Karpas-422 (cell line): ENCODE measurements around the gene ATP8B1. TPM values are rescaled to one million over a fixed set of nuclear protein-coding genes. Genes with fewer than 3 reads are reported as not detected.
"Not testable (repeated sequence)": the region's sequence is repeated elsewhere in the genome, so short reads cannot be mapped to it uniquely, and the experiment has no call there.

Experiments
- DNase-seq: peaks from one replicate; pipeline ENCODE4 v3.0.0-alpha.2; 2015
- H2AFZ ChIP-seq: fragments of 200-600 bp; sonication (generic); 2 replicates; pipeline ENCODE4 v1.6.1; 2014; ENCODE audit warnings: antibody characterized with exemption, low read length, mixed read lengths
- H3K27ac ChIP-seq: fragments of 200-600 bp; sonication (generic); 2 replicates; pipeline ENCODE4 v1.5.1; 2014; ENCODE audit warnings: mild to moderate bottlenecking, low read length, moderate library complexity
- H3K27me3 ChIP-seq: fragments of 200-600 bp; sonication (generic); 2 replicates; pipeline ENCODE4 v1.6.1; 2014; ENCODE audit warnings: low read length, mixed read lengths
- H3K36me3 ChIP-seq: fragments of 200-600 bp; sonication (generic); 2 replicates; pipeline ENCODE4 v1.6.1; 2014; ENCODE audit warnings: low read length, mixed read lengths; ENCODE audit not compliant: insufficient read depth
- H3K4me1 ChIP-seq: fragments of 200-600 bp; sonication (generic); 2 replicates; pipeline ENCODE4 v1.6.1; 2014; ENCODE audit warnings: mild to moderate bottlenecking, low read length, mixed read lengths
- H3K4me2 ChIP-seq: fragments of 200-600 bp; sonication (generic); 2 replicates; pipeline ENCODE4 v1.6.1; 2014; ENCODE audit warnings: low read length, low read depth, mild to moderate bottlenecking; ENCODE audit not compliant: poor library complexity, severe bottlenecking
- H3K4me3 ChIP-seq: fragments of 200-600 bp; sonication (generic); 2 replicates; pipeline ENCODE4 v1.5.1; 2014; ENCODE audit warnings: mild to moderate bottlenecking, antibody characterized with exemption, low read length, mixed read lengths
- H3K79me2 ChIP-seq: fragments of 200-600 bp; sonication (generic); 2 replicates; pipeline ENCODE4 v1.6.1; 2014; ENCODE audit warnings: mild to moderate bottlenecking, low read length, mixed read lengths
- H3K9ac ChIP-seq: fragments of 200-600 bp; sonication (generic); 2 replicates; pipeline ENCODE4 v1.6.0; 2014; ENCODE audit warnings: low read length
- H3K9me2 ChIP-seq: fragments of 200-600 bp; sonication (generic), shearing (Covaris generic); replicated peaks from 2 replicates; pipeline ENCODE4 v1.6.0; 2014; ENCODE audit warnings: mild to moderate bottlenecking, low read length, moderate library complexity; ENCODE audit not compliant: insufficient read depth
- H3K9me3 ChIP-seq: fragments of 300-700, 200-600 bp; sonication (generic); 2 replicates; pipeline ENCODE4 v1.6.1; 2014; ENCODE audit warnings: low read length, mixed read lengths
- H4K20me1 ChIP-seq: fragments of 200-600 bp; sonication (generic); 2 replicates; pipeline ENCODE4 v1.6.1; 2014; ENCODE audit warnings: mild to moderate bottlenecking, antibody characterized with exemption, low read length, low read depth; ENCODE audit not compliant: insufficient read depth
- total RNA-seq: library from RNA; depleted of rRNA; stranded (reverse); fragments of >200 nt; shearing (Covaris generic); gene quantifications from 2 replicates; pipeline ENCODE4 v1.2.3, GENCODE V29; 2014; ENCODE audit warnings: low replicate concordance; rRNA removed

The ATP8B1 gene
- total RNA-seq, result not detected in 2 replicates

DNA sequence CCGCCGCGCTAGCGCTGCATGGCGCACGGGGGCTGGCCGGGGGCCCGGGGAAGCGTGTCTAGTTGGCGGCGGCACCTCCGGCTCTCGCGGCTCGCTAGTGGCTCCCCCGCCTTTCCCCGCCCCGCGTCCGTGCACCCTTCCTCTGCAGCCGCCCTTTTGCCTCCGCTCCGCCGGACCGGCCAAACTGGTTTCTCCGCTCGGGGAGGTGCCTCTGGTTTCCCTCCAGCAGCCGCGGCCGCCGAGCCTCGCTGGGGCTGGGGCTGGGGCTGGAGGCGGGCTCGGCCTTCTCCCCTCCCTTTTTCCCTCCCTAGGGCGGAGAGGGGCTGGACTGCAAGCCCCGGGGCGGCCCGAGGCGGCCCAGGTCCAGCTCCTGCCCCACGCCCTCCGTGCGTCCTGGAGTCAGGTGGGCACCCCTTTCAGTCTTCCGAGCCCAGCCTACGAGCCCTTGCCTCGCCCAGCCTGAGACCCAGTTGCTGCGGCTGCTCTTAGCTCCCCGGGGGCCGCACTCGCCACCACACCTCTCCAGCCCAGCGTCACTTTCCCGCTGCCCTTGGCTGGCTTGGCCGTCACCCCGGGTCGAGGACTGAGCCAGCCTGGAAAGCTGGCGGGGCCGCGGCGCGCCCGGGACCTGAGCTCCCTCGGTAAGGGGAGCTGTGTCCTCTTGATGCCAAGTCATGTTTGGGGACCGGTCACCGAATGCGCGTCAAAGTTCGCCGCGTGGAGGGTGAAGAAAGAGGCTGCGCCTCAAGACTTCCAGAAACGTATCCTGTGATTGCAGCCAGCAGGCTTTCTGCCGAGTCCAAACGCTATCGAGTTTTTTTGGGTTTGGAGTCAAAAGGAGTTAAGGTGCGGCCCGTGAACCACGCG, at the start of gene ATP8B1:
ATP8B1 (minus strand) TSS at position 213 of the 867 bp plus-strand sequence. CDS start 71,508 bp downstream, outside the sequence.
- no peaks in the 10 kb centered on the region for H4K20me1 ChIP-seq
- no peak for DNase-seq
- no peaks in the 10 kb centered on the region for H3K9me3 ChIP-seq
- no peaks in the 10 kb centered on the region for H3K36me3 ChIP-seq
- no peak within 1 kb of the TSS for H3K4me2 ChIP-seq
- H3K9me2 ChIP-seq, result no peaks in the 10 kb centered on the region
- no peak within 1 kb of the TSS for H3K27ac ChIP-seq
- H2AFZ ChIP-seq, result no peak within 1 kb of the TSS
- H3K9ac ChIP-seq, result no peak within 1 kb of the TSS
- peaks cover 25% of the 10 kb centered on the region for H3K4me1 ChIP-seq
- no peaks in the 10 kb centered on the region for H3K79me2 ChIP-seq
- H3K4me3 ChIP-seq, result no peak within 1 kb of the TSS
- no peaks in the 10 kb centered on the region for H3K27me3 ChIP-seq

DNA sequence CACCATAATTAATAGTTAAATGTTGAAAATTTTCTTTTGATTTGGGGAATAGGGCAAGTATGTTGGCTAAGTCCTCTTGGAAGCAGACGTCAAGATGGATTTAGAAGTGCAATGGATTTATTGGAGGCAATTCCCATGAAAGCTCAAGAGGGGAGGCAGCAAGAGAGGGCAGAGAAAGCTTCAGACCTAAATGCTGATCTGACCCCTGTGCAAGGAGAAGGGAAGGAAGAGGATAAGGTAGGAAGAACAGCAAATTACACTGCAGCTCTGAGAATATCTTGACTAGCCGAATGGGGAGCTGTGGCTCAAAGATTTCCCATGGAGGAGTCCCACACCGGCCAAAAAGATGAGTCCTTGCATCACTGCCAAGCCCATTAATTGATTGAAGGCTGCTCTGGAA, 46.9 kb upstream of the ATP8B1 start:
- Histone ChIP-seq H3K9me2 (no peaks in the 10 kb centered on the region), H3K9me3 (no peaks in the 10 kb centered on the region), H3K79me2 (no peaks in the 10 kb centered on the region), H4K20me1 (no peaks in the 10 kb centered on the region), H3K4me3 (no peak overlapping the region), H3K36me3 (no peaks in the 10 kb centered on the region), H3K4me1 (no peaks in the 10 kb centered on the region), H2AFZ (no peak overlapping the region), H3K4me2 (no peak overlapping the region), H3K27ac (no peak overlapping the region), H3K9ac (no peak overlapping the region), H3K27me3 (no peaks in the 10 kb centered on the region)
- DNase-seq, result no peak

- not testable (repeated sequence) for H3K4me2 ChIP-seq, H3K9ac ChIP-seq, H3K27me3 ChIP-seq, H3K27ac ChIP-seq, H3K9me2 ChIP-seq, DNase-seq, H3K79me2 ChIP-seq, H3K9me3 ChIP-seq, H2AFZ ChIP-seq, H3K36me3 ChIP-seq, H4K20me1 ChIP-seq, H3K4me1 ChIP-seq, H3K4me3 ChIP-seq
Measured at GRCh38 chr18:57848374-57848773, 45.3 kb upstream of the ATP8B1 start.

GRCh38 chr18:57847431-57847830, 44.3 kb upstream of the ATP8B1 start:
- H3K9ac ChIP-seq, DNase-seq, H3K9me2 ChIP-seq, H3K79me2 ChIP-seq, H3K27ac ChIP-seq, H3K4me2 ChIP-seq, H4K20me1 ChIP-seq, H3K27me3 ChIP-seq, H3K4me1 ChIP-seq, H3K9me3 ChIP-seq, H3K36me3 ChIP-seq, H2AFZ ChIP-seq, H3K4me3 ChIP-seq: not testable (repeated sequence)

- H3K9me3 ChIP-seq, result no peaks in the 10 kb centered on the region
- H3K79me2 ChIP-seq, result no peaks in the 10 kb centered on the region
- H3K36me3 ChIP-seq, result no peaks in the 10 kb centered on the region
- no peak overlapping the region for H3K27ac ChIP-seq
- no peaks in the 10 kb centered on the region for H3K27me3 ChIP-seq
- no peak overlapping the region for H2AFZ ChIP-seq
- H3K4me1 ChIP-seq, result peaks cover 6% of the 10 kb centered on the region
- H3K9me2 ChIP-seq, result no peaks in the 10 kb centered on the region
- no peak overlapping the region for H3K9ac ChIP-seq
- DNase-seq, result no peak
- no peak overlapping the region for H3K4me3 ChIP-seq
- no peaks in the 10 kb centered on the region for H4K20me1 ChIP-seq
- no peak overlapping the region for H3K4me2 ChIP-seq
Measured at GRCh38 chr18:57846258-57846657, 43.1 kb upstream of the ATP8B1 start.

DNA sequence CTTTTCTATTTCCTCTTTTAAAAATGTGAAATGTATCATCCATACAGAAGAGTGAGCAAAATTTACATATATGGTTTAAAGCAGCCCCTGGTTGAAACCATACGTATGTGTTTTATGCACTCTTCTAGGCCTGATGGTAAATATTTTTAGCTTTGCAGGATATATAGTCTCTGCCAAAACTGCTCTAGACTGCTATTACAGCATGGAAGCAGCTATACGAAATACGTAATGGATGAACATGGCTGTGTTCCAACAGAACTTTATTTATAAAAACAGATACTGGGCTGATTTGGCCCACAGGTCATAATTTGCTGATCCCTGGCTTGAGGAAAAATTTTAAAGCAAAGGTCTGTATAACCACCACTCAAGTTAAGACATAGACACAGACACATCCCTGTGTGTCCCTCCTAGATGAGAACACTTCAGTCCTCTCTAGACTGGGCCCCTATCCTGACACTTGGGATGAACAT, 42.5 kb upstream of the ATP8B1 start:
- no peaks in the 10 kb centered on the region for H3K27me3 ChIP-seq
- no peak overlapping the region for H3K4me2 ChIP-seq
- no peak overlapping the region for H3K9ac ChIP-seq

DNA sequence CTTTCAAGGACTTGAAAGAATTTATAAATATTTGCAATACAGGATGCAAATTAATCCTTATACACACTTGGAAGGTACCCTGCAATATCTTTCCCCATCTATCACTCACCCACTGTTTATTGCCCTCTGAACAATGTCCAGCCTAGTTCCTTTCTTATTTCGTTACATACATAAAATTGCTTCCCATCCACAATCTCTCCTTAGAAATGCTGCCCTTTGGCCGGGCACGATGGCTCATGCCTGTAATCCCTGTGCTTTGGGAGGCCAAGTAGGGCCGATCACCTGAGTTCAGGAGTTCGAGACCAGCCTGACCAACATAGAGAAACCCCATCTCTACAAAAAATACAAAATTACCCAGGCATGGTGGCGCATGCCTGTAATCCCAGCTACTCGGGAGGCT, 41.2 kb upstream of the ATP8B1 start:
- Histone ChIP-seq H3K4me3 (no peak overlapping the region), H3K79me2 (no peaks in the 10 kb centered on the region), H3K9me3 (no peaks in the 10 kb centered on the region), H3K36me3 (no peaks in the 10 kb centered on the region), H3K4me2 (no peak overlapping the region), H2AFZ (no peak overlapping the region), H4K20me1 (no peaks in the 10 kb centered on the region), H3K9me2 (no peaks in the 10 kb centered on the region), H3K9ac (no peak overlapping the region), H3K27ac (no peak overlapping the region), H3K27me3 (no peaks in the 10 kb centered on the region), H3K4me1 (peaks cover 6% of the 10 kb centered on the region)
- no peak for DNase-seq

More for the DNA sequence above, 42.5 kb upstream of the ATP8B1 start:
- H3K79me2 ChIP-seq, result no peaks in the 10 kb centered on the region
- no peak for DNase-seq
- H3K4me3 ChIP-seq, result no peak overlapping the region
- no peaks in the 10 kb centered on the region for H3K9me3 ChIP-seq
- peaks cover 6% of the 10 kb centered on the region for H3K4me1 ChIP-seq
- H3K27ac ChIP-seq, result no peak overlapping the region
- no peak overlapping the region for H2AFZ ChIP-seq
- no peaks in the 10 kb centered on the region for H3K9me2 ChIP-seq
- H4K20me1 ChIP-seq, result no peaks in the 10 kb centered on the region
- no peaks in the 10 kb centered on the region for H3K36me3 ChIP-seq

DNA sequence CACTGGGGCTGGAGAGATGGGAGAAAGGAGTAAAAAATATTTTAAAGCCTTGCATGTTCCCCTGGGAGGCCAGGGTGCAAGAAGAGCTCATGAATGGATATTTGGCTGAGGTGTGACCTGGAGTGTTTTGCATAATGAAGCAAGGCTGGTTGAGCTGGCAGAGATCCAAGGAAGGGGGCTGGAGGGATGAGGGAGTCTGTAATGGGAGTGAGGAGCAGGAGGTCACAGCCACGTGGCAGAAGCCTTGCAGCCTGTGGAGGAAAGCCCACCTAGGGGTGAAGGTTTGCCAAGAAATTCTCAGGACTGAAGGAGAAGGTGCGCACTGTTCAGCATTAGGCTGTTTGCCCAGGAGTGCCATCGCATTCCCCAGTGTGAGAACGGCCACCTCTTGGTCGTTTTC, 40.3 kb upstream of the ATP8B1 start:
- H3K9me2 ChIP-seq, result no peaks in the 10 kb centered on the region
- no peaks in the 10 kb centered on the region for H3K27me3 ChIP-seq
- DNase-seq, result no peak
- H3K4me1 ChIP-seq, result peaks cover 7% of the 10 kb centered on the region
- H4K20me1 ChIP-seq, result no peaks in the 10 kb centered on the region
- no peak overlapping the region for H3K27ac ChIP-seq
- H2AFZ ChIP-seq, result no peak overlapping the region
- H3K9me3 ChIP-seq, result no peaks in the 10 kb centered on the region
- no peak overlapping the region for H3K9ac ChIP-seq
- no peak overlapping the region for H3K4me3 ChIP-seq
- no peaks in the 10 kb centered on the region for H3K36me3 ChIP-seq
- no peak overlapping the region for H3K4me2 ChIP-seq
- H3K79me2 ChIP-seq, result no peaks in the 10 kb centered on the region
